Mesenchymal stem cell (in vitro differentiated cells and primary cell): ENCODE results near the gene RGP1.

ENCODE experiments used
- DNase-seq: peaks from one replicate; pipeline ENCODE4 v3.0.0-alpha.2; 2013
- H2AFZ ChIP-seq: one replicate; pipeline ENCODE4 v1.6.1; 2013; ENCODE audit warnings: low read depth, mild to moderate bottlenecking, control low read depth, inconsistent platforms, low read length, moderate library complexity
- H2AK5ac ChIP-seq: 2 replicates; pipeline ENCODE4 v1.6.1; 2013; ENCODE audit warnings: low read length, moderate library complexity, mild to moderate bottlenecking, inconsistent platforms; ENCODE audit not compliant: severe bottlenecking
- H2BK120ac ChIP-seq: one replicate; pipeline ENCODE4 v1.6.1; 2013; ENCODE audit warnings: low read depth, mild to moderate bottlenecking, inconsistent platforms, low read length, moderate library complexity
- H2BK12ac ChIP-seq, 2 experiments: one replicate each; pipeline ENCODE4 v1.6.1; 2013; ENCODE audit warnings: inconsistent platforms in 2 of 2, low read length in 2 of 2, mild to moderate bottlenecking in 2 of 2, moderate library complexity in 2 of 2, control low read depth in 1 of 2
- H2BK15ac ChIP-seq: one replicate; pipeline ENCODE4 v1.6.1; 2013; ENCODE audit warnings: mild to moderate bottlenecking, low read depth, inconsistent platforms; ENCODE audit not compliant: poor library complexity, severe bottlenecking
- H2BK5ac ChIP-seq: 2 replicates; pipeline ENCODE4 v1.6.1; 2013; ENCODE audit warnings: low read depth, mild to moderate bottlenecking, low read length, control low read depth, inconsistent platforms; ENCODE audit not compliant: poor library complexity, severe bottlenecking
- H3K14ac ChIP-seq, 2 experiments: one replicate each; pipeline ENCODE4 v1.6.1; 2013; ENCODE audit warnings: inconsistent platforms in 2 of 2, low read length in 2 of 2, control low read depth in 1 of 2, mild to moderate bottlenecking in 1 of 2, moderate library complexity in 1 of 2
- H3K18ac ChIP-seq, 2 experiments: one replicate each; pipeline ENCODE4 v1.6.1; 2013; ENCODE audit warnings: inconsistent platforms in 2 of 2, low read length in 2 of 2, control low read depth in 1 of 2, low read depth in 1 of 2, mild to moderate bottlenecking in 1 of 2
- H3K23ac ChIP-seq, 2 experiments: one replicate each; pipeline ENCODE4 v1.6.1; 2013; ENCODE audit warnings: inconsistent platforms in 2 of 2, low read length in 2 of 2, mild to moderate bottlenecking in 2 of 2, moderate library complexity in 2 of 2, control low read depth in 1 of 2
- H3K27ac ChIP-seq: 2 replicates; pipeline ENCODE4 v1.5.1; 2013; ENCODE audit warnings: mild to moderate bottlenecking, moderate library complexity, low read length, control low read depth, inconsistent platforms; ENCODE audit not compliant: poor library complexity, severe bottlenecking
- H3K27me3 ChIP-seq, 2 experiments: 2 replicates each; pipeline versions ENCODE4 v1.6.1 to v1.7.0; 2013; ENCODE audit warnings: low read length in 2 of 2, mild to moderate bottlenecking in 2 of 2, moderate library complexity in 2 of 2, control low read depth in 1 of 2, inconsistent platforms in 1 of 2; ENCODE audit not compliant: control insufficient read depth in 1 of 2, insufficient read depth in 1 of 2
- H3K36me3 ChIP-seq, 2 experiments: 2 replicates each; pipeline versions ENCODE4 v1.6.1 to v1.7.0; 2013; ENCODE audit warnings: low read length in 2 of 2, control low read depth in 1 of 2, inconsistent platforms in 1 of 2, low read depth in 1 of 2, mild to moderate bottlenecking in 1 of 2; ENCODE audit not compliant: insufficient read depth in 2 of 2, control insufficient read depth in 1 of 2
- H3K4ac ChIP-seq, 2 experiments: one replicate each; pipeline ENCODE4 v1.6.1; 2013; ENCODE audit warnings: inconsistent platforms in 2 of 2, low read length in 2 of 2, mild to moderate bottlenecking in 2 of 2, moderate library complexity in 2 of 2, control low read depth in 1 of 2, low read depth in 1 of 2
- H3K4me1 ChIP-seq: 2 replicates; pipeline ENCODE4 v1.6.1; 2013; ENCODE audit warnings: low read depth, low read length, control low read depth; ENCODE audit not compliant: control insufficient read depth, insufficient read depth
- H3K4me2 ChIP-seq: 2 replicates; pipeline ENCODE4 v1.6.1; 2013; ENCODE audit warnings: low read length, mild to moderate bottlenecking, inconsistent platforms; ENCODE audit not compliant: poor library complexity, severe bottlenecking
- H3K4me3 ChIP-seq, 2 experiments: 2 replicates each; pipeline versions ENCODE4 v1.5.1 to v1.7.0; 2013; ENCODE audit warnings: low read length in 2 of 2, mild to moderate bottlenecking in 2 of 2, control low read depth in 1 of 2, low read depth in 1 of 2; ENCODE audit not compliant: insufficient read depth in 1 of 2
- H3K79me1 ChIP-seq: replicated peaks from 2 replicates; pipeline ENCODE4 v1.6.1; 2013; ENCODE audit warnings: mild to moderate bottlenecking, control low read depth, low read length, inconsistent platforms; ENCODE audit not compliant: poor library complexity, severe bottlenecking
- H3K9ac ChIP-seq: 2 replicates; pipeline ENCODE4 v1.7.0; 2013; ENCODE audit warnings: mild to moderate bottlenecking, low read length, moderate library complexity
- H3K9me3 ChIP-seq: 2 replicates; pipeline ENCODE4 v1.7.0; 2013; ENCODE audit warnings: mild to moderate bottlenecking, low read length; ENCODE audit not compliant: control insufficient read depth
- H4K8ac ChIP-seq: one replicate; pipeline ENCODE4 v1.6.1; 2013; ENCODE audit warnings: inconsistent platforms, mild to moderate bottlenecking, low read length, moderate library complexity
- H4K91ac ChIP-seq: one replicate; pipeline ENCODE4 v1.6.1; 2013; ENCODE audit warnings: mild to moderate bottlenecking, low read length, inconsistent platforms
- WGBS: methylation state at CpG from one replicate; pipeline ENCODE4 v1.1.7; 2013; ENCODE audit warnings: mixed read lengths; 5-methylcytosine and 5-hydroxymethylcytosine counted together

Gene RGP1

GRCh38 chr9:35717132-35717870, 31.8 kb upstream of the RGP1 start:
- Histone ChIP-seq H3K4me1 (peaks cover 7% of the 10 kb centered on the region), H3K23ac (no peak overlapping the region), H2BK5ac (no peak overlapping the region), H3K4ac (no peak overlapping the region), H2AFZ (no peak overlapping the region), H4K8ac (peak overlapping the region; percentile 54), H2BK120ac (no peak overlapping the region), H3K36me3 (peaks cover 83 to 98% of the 10 kb centered on the region in 2 experiments), H3K27me3 (no peaks in the 10 kb centered on the region), H4K91ac (no peak overlapping the region), H3K14ac (no peak overlapping the region), H3K4me3 (no peak overlapping the region), H3K4me2 (no peak overlapping the region), H3K27ac (no peak overlapping the region), H2BK15ac (no peak overlapping the region), H3K9me3 (no peaks in the 10 kb centered on the region), H2AK5ac (no peak overlapping the region), H2BK12ac (no peak overlapping the region), H3K18ac (no peak overlapping the region), H3K79me1 (peaks cover 61% of the 10 kb centered on the region), H3K9ac (no peak overlapping the region)
- no peak for DNase-seq
- WGBS: 95% methylated on average over 14 of the region's 14 CpGs

- Histone ChIP-seq H4K8ac (peak overlapping the region; percentile 38), H3K36me3 (peaks cover 82 to 100% of the 10 kb centered on the region in 2 experiments), H3K23ac (no peak overlapping the region), H3K4me3 (no peak overlapping the region), H3K14ac (no peak overlapping the region), H3K9ac (peak overlapping the region; percentile 45), H3K9me3 (no peaks in the 10 kb centered on the region), H3K18ac (no peak overlapping the region), H2BK120ac (no peak overlapping the region), H3K4me1 (peaks cover 7% of the 10 kb centered on the region), H3K4me2 (no peak overlapping the region), H2AK5ac (no peak overlapping the region), H3K79me1 (peaks cover 64% of the 10 kb centered on the region), H4K91ac (no peak overlapping the region), H2BK12ac (no peak overlapping the region), H2AFZ (no peak overlapping the region), H3K27ac (no peak overlapping the region), H2BK5ac (no peak overlapping the region), H2BK15ac (peak overlapping the region; percentile 12), H3K4ac (no peak overlapping the region), H3K27me3 (no peaks in the 10 kb centered on the region)
- no peak for DNase-seq
- WGBS: 96% methylated on average over 15 of the region's 15 CpGs
Measured at GRCh38 chr9:35718721-35719511, 30.2 kb upstream of the RGP1 start.

GRCh38 chr9:35719546-35719945, 29.5 kb upstream of the RGP1 start:
- no peak overlapping the region for H3K27ac ChIP-seq
- H2BK5ac ChIP-seq: no peak overlapping the region
- H3K23ac ChIP-seq: no peak overlapping the region

GRCh38 chr9:35723426-35723825, 25.7 kb upstream of the RGP1 start:
- no peak overlapping the region for H4K8ac ChIP-seq
- no peak overlapping the region for H3K4me3 ChIP-seq
- H2BK120ac ChIP-seq: no peak overlapping the region
- H3K4me1 ChIP-seq: peaks cover 12% of the 10 kb centered on the region
- no peak overlapping the region for H3K9ac ChIP-seq
- peaks cover 60 to 76% of the 10 kb centered on the region in 2 experiments for H3K36me3 ChIP-seq
- no peak for DNase-seq
- H3K9me3 ChIP-seq: no peaks in the 10 kb centered on the region
- no peak overlapping the region for H2BK5ac ChIP-seq
- H2AFZ ChIP-seq: no peak overlapping the region
- H2BK12ac ChIP-seq: no peak overlapping the region
- H3K79me1 ChIP-seq: peaks cover 43% of the 10 kb centered on the region
- no peak overlapping the region for H3K4ac ChIP-seq
- H3K4me2 ChIP-seq: no peak overlapping the region
- no peak overlapping the region for H3K27ac ChIP-seq
- H3K27me3 ChIP-seq: no peaks in the 10 kb centered on the region
- no peak overlapping the region for H3K14ac ChIP-seq
- H4K91ac ChIP-seq: no peak overlapping the region
- H3K18ac ChIP-seq: no peak overlapping the region
- H3K23ac ChIP-seq: no peak overlapping the region
- 100% methylated on average over 1 of the region's 2 CpGs for WGBS
- H2BK15ac ChIP-seq: no peak overlapping the region
- no peak overlapping the region for H2AK5ac ChIP-seq

More at GRCh38 chr9:35719546-35719945, 29.5 kb upstream of the RGP1 start:
- Histone ChIP-seq H2AK5ac (no peak overlapping the region), H3K4me2 (no peak overlapping the region), H2BK120ac (no peak overlapping the region), H2AFZ (no peak overlapping the region), H3K18ac (no peak overlapping the region), H4K91ac (no peak overlapping the region), H2BK12ac (no peak overlapping the region), H3K14ac (no peak overlapping the region), H3K9me3 (no peaks in the 10 kb centered on the region), H3K27me3 (no peaks in the 10 kb centered on the region), H3K4me1 (peaks cover 7% of the 10 kb centered on the region), H4K8ac (no peak overlapping the region), H2BK15ac (peak overlapping the region; percentile 12), H3K9ac (peak overlapping the region; percentile 45), H3K36me3 (peaks cover 81 to 100% of the 10 kb centered on the region in 2 experiments), H3K4ac (no peak overlapping the region), H3K4me3 (no peak overlapping the region), H3K79me1 (peaks cover 61% of the 10 kb centered on the region)
- no peak for DNase-seq
- WGBS: 99% methylated on average over 4 of the region's 4 CpGs
